Transverse colon (tissue), 4 donors: ENCODE results near the gene FAM98C. TPM values are rescaled to one million over a fixed set of nuclear protein-coding genes. Genes with fewer than 3 reads are reported as not detected.

Experiments used
- DNase-seq: peaks from one replicate; pipeline ENCODE4 v3.0.0-alpha.2; 2019
- H3K27ac ChIP-seq, 4 donors: fragments of 200-600 bp; sonication (generic); 2 replicates each; pipeline ENCODE4 v1.5.1; 2016 to 2018; ENCODE audit warnings: inconsistent platforms in 4 of 4
- H3K27me3 ChIP-seq: fragments of 200-600 bp; sonication (generic); 2 replicates; pipeline ENCODE4 v1.5.1; 2017; ENCODE audit warnings: inconsistent platforms
- H3K36me3 ChIP-seq, 4 donors: fragments of 200-600 bp; sonication (generic); 2 replicates each; pipeline ENCODE4 v1.5.1; 2017 to 2019; ENCODE audit warnings: inconsistent platforms in 4 of 4
- H3K4me1 ChIP-seq, 4 donors: fragments of 200-600 bp; sonication (generic); 2 replicates each; pipeline ENCODE4 v1.5.1; 2017 to 2020; ENCODE audit warnings: inconsistent platforms in 4 of 4
- H3K4me3 ChIP-seq, 4 donors: fragments of 200-600 bp; sonication (generic); 1 replicate in 1 of 4; 2 replicates in 3 of 4; pipeline versions ENCODE4 v1.5.1 to v1.6.1; 2017 to 2019; ENCODE audit warnings: inconsistent platforms in 4 of 4
- H3K9me3 ChIP-seq, 2 donors: fragments of 200-600 bp; sonication (generic); 2 replicates each; pipeline ENCODE4 v1.5.1; 2017 to 2019; ENCODE audit warnings: inconsistent platforms in 2 of 2
- EP300 ChIP-seq: sonication (generic); formaldehyde crosslinking; IDR thresholded peaks from one replicate; pipeline ENCODE4 v1.6.1; 2017; ENCODE audit warnings: antibody characterized with exemption, low read depth
- POLR2A ChIP-seq: fragments of 450-650 bp; IDR thresholded peaks from one replicate; pipeline ENCODE4 v1.6.1; 2016; ENCODE audit warnings: antibody characterized with exemption, mild to moderate bottlenecking, moderate library complexity
- POLR2AphosphoS5 ChIP-seq, 3 donors: sonication (generic); formaldehyde crosslinking; IDR thresholded peaks; one replicate each; pipeline ENCODE4 v1.6.1; 2016; ENCODE audit warnings: antibody characterized with exemption in 3 of 3
- WGBS, 2 donors: methylation state at CpG; one replicate each; pipeline ENCODE4 v1.1.5; 2018; ENCODE audit warnings: low coverage in 1 of 2; 5-methylcytosine and 5-hydroxymethylcytosine counted together
- in situ Hi-C, 4 donors: fragments of 200-750 bp; cut with MboI; loops; one replicate each; pipeline versions ENCODE4 v1.15.0 to v1.15.1; 2017; ENCODE audit warnings: low sequenced_read_pairs in 3 of 4, low pct_ligation_motif_present in 1 of 4, low pct_unique_long_range_greater_than_20kb in 1 of 4
- intact Hi-C: fragments of 100-400 bp; cut with DNase I; formaldehyde crosslinking; loops from one replicate; pipeline ENCODE4 v1.15.1; 2023; ENCODE audit warnings: low total_unique reads
- total RNA-seq, 4 donors: library from RNA; depleted of rRNA; stranded (reverse); fragments of >200 nt; gene quantifications; one replicate each; pipeline ENCODE4 v1.1.0, GENCODE V29; 2016
- TF ChIP-seq, protein P1 (sequence below), 5 experiments: fragments of 200-600 bp in 3 of 5; fragments of 450-650 bp in 2 of 5; sonication (generic) in 3 of 5; IDR thresholded peaks; 1 replicate in 2 of 5; 2 replicates in 3 of 5; pipeline ENCODE4 v1.5.1; 2016 to 2017; ENCODE audit warnings: antibody characterized with exemption in 5 of 5, inconsistent platforms in 3 of 5, mild to moderate bottlenecking in 2 of 5, moderate library complexity in 1 of 5

Gene FAM98C
- total RNA-seq, 4 donors from 2014 or later = 34.0 to 102 (median 41.2) TPM

GRCh38 chr19:38412491-38412890 is 9.6 kb downstream of the FAM98C start:
- in situ Hi-C loops = loop anchor here (10.0 to 25.0 kb wide), 4 partner anchors 112 to 550 kb away; partner anchors contain the start of genes MRPS12 (in 2 of the 4), SARS2 (in 2 of the 4), EIF3K (in 1 of the 4) and MAP4K1 (in 1 of the 4)
- WGBS, 2 donors = 80 to 95% methylated on average over 2 to 8 of the region's 8 CpGs
- no peak for DNase-seq

DNA sequence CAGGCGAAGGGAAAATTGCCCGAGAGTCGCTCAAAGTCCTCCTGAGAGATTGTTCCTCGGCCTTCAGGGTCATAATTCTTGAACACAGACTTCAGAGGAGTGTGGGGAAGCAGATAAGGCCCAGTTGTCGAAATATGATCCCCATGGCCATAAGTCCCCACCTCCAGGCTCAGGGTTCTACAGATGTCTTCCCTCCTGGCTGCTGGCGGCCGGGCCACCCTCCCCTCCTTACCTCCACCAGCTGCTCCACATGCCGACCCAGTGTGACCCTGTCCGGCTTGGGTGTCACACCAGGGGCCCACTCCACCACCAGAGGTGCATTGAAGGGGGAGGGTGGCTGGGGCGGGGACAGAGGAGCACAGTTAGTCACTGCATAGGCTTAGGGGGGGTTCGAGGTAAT is 10.1 kb downstream of the FAM98C start:
- H3K27ac ChIP-seq = no peak overlapping the region
- no peaks in the 10 kb centered on the region for H3K9me3 ChIP-seq
- no peak for TF ChIP-seq POLR2AphosphoS5 (IDR thresholded peaks at IDR 0.05)
- TF ChIP-seq, protein P1, sequence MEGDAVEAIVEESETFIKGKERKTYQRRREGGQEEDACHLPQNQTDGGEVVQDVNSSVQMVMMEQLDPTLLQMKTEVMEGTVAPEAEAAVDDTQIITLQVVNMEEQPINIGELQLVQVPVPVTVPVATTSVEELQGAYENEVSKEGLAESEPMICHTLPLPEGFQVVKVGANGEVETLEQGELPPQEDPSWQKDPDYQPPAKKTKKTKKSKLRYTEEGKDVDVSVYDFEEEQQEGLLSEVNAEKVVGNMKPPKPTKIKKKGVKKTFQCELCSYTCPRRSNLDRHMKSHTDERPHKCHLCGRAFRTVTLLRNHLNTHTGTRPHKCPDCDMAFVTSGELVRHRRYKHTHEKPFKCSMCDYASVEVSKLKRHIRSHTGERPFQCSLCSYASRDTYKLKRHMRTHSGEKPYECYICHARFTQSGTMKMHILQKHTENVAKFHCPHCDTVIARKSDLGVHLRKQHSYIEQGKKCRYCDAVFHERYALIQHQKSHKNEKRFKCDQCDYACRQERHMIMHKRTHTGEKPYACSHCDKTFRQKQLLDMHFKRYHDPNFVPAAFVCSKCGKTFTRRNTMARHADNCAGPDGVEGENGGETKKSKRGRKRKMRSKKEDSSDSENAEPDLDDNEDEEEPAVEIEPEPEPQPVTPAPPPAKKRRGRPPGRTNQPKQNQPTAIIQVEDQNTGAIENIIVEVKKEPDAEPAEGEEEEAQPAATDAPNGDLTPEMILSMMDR (IDR thresholded peaks at IDR 0.05) = no peak
- no peak for TF ChIP-seq POLR2A
- no peak for TF ChIP-seq EP300
- H3K36me3 ChIP-seq = no peaks in the 10 kb centered on the region
- H3K4me3 ChIP-seq = no peak overlapping the region
- DNase-seq = no peak
- 74% methylated on average over 11 of the region's 11 CpGs; no CpG with 5 or more reads in 1 of the 2 donors for WGBS, 2 donors
- intact Hi-C loops = no loop called here
- peaks cover 7% of the 10 kb centered on the region for H3K27me3 ChIP-seq
- in situ Hi-C loops = loop anchor here (10.0 to 25.0 kb wide), 4 partner anchors 112 to 549 kb away; partner anchors contain the start of genes MRPS12 (in 2 of the 4), SARS2 (in 2 of the 4), EIF3K (in 1 of the 4) and MAP4K1 (in 1 of the 4)
- H3K4me1 ChIP-seq = peaks cover 1 to 5% (median 3%) of the 10 kb centered on the region in 4 donors

More at GRCh38 chr19:38412491-38412890, 9.6 kb downstream of the FAM98C start:
- Histone ChIP-seq H3K27me3 (peaks cover 3% of the 10 kb centered on the region), H3K9me3 (no peaks in the 10 kb centered on the region), H3K4me3 (no peak overlapping the region), H3K27ac (no peak overlapping the region), H3K4me1 (peaks cover 0 to under 1% (median 0%) of the 10 kb centered on the region in 4 donors), H3K36me3 (no peaks in the 10 kb centered on the region)
- intact Hi-C loops = no loop called here
- TF ChIP-seq EP300 = no peak
- TF ChIP-seq POLR2A = no peak
- TF ChIP-seq, protein P1 (IDR thresholded peaks at IDR 0.05) = no peak
- TF ChIP-seq POLR2AphosphoS5 (IDR thresholded peaks at IDR 0.05) = no peak

DNA sequence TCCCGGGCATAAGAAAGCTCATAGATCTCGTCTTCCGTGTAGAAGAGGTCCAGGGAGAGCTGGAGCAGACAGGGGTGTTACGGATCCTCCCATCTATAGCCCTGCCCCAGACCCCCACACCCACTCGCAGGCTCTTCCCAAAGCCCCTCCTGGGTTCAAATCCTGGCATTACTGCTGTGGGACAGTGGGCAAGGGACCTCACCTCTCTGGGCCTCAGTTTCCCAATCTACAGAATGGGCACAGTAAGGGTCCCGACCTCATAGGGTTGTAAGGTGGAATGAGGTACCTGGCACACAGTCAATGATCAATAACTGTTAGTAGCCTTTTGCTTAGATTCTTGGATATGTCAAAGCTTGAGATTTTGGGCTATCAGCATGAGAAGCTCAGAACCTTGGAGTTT is 10.5 kb downstream of the FAM98C start:
- Histone ChIP-seq H3K36me3 (no peaks in the 10 kb centered on the region), H3K4me3 (no peak overlapping the region), H3K4me1 (peaks cover 4 to 10% (median 7%) of the 10 kb centered on the region in 4 donors), H3K27me3 (peaks cover 12% of the 10 kb centered on the region), H3K9me3 (no peaks in the 10 kb centered on the region), H3K27ac (no peak overlapping the region)
- 89% methylated on average over 6 of the region's 6 CpGs; no CpG with 5 or more reads in 1 of the 2 donors for WGBS, 2 donors
- in situ Hi-C loops = loop anchor here (10.0 to 25.0 kb wide), 4 partner anchors 111 to 549 kb away; partner anchors contain the start of genes MRPS12 (in 2 of the 4), SARS2 (in 2 of the 4), EIF3K (in 1 of the 4) and MAP4K1 (in 1 of the 4)
- DNase-seq = no peak
- intact Hi-C loops = no loop called here
- TF ChIP-seq, protein P1 (IDR thresholded peaks at IDR 0.05) = no peak
- TF ChIP-seq EP300 = no peak
- no peak for TF ChIP-seq POLR2A
- no peak for TF ChIP-seq POLR2AphosphoS5 (IDR thresholded peaks at IDR 0.05)

DNA sequence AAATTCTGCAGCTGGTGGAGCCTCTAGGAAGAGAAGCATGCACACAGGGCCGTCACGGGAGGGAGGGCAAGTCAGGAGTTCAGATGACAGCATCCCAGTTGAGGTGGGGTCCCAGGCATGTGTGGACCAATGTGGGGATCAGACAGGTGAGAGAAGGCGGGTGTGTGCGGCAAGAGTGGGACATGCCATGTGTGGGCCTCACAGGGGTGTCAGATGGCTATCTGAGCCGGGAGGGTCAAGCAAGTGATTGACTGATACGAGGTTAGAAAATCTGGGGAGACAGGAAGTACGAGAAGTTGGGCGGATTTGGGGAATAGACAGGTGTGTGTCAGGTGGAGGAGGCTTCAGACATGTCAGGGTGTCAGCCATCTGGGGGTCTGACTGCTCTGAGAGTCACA is 14.3 kb downstream of the FAM98C start:
- no peak overlapping the region for H3K4me3 ChIP-seq
- H3K27me3 ChIP-seq = peaks cover 20% of the 10 kb centered on the region
- no peak overlapping the region for H3K27ac ChIP-seq
- no peak for DNase-seq
- TF ChIP-seq POLR2AphosphoS5 (IDR thresholded peaks at IDR 0.05) = no peak
- TF ChIP-seq, protein P1 (IDR thresholded peaks at IDR 0.05) = no peak
- no peak for TF ChIP-seq POLR2A
- no peak for TF ChIP-seq EP300
- H3K9me3 ChIP-seq = no peaks in the 10 kb centered on the region
- no peaks in the 10 kb centered on the region for H3K36me3 ChIP-seq
- intact Hi-C loops (no loop called here), in situ Hi-C loops (loop anchor here (10.0 to 25.0 kb wide), 4 partner anchors 108 to 545 kb away; partner anchors contain the start of genes MRPS12 (in 2 of the 4), SARS2 (in 2 of the 4), EIF3K (in 1 of the 4) and MAP4K1 (in 1 of the 4))
- peaks cover 4 to 10% (median 8%) of the 10 kb centered on the region in 4 donors for H3K4me1 ChIP-seq
- WGBS, 2 donors = 81 to 88% methylated on average over 3 to 8 of the region's 8 CpGs
